T-helper 2 cell treated with Interferon-gamma antibody and Interleukin-4, amounts not matched to agents 100 ng/mL and 5 ng/mL, for 36 hours (primary cell): ENCODE data around the gene GSE1. TPM values are rescaled to one million over a fixed set of nuclear protein-coding genes. Genes with fewer than 3 reads are reported as not detected.

Experiments
- intact Hi-C: fragments of 100-400 bp; cut with micrococcal nuclease; formaldehyde crosslinking; loops from one replicate; pipeline ENCODE4 v1.15.1; 2023
- total RNA-seq: library from RNA; stranded (reverse); gene quantifications from 2 replicates; pipeline ENCODE4 v1.2.3, GENCODE V29; 2022

Gene GSE1
- total RNA-seq, 1 donor from 2014 or later, result 56.9 TPM

DNA sequence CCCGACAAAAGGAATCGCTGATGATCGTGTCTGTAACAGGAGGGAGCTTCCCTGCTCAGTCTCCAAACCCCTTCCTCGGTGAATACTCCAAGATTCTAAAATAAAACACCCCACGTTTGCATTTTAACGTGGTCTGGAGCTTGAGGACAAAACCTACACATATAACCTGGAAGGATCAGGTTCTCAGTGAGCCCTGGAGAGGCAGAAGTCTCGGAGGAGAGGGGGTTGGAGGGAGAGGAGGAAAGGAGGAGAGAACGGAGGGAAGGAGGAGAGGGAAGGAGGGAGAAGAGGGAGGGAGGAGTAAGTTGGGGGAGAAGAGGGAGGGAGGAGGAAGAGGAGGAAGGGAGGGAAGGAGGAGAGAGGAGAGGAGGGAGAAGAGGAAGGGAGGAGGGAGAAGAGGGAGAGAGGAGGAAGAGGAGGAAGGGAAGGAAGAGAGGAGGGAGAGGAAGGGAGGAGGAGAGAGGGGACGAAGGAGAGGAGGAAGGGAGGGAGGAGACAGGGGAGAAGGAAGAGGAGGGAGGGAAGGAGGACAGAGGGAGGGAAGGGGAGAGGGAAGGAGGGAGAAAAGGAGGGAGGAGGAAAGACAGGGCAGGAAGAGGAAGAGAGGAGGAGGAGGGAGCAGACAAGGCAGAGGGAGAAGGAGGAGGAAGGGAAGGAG, 103.0 kb downstream of the GSE1 start:
- intact Hi-C loops, result no loop called here

DNA sequence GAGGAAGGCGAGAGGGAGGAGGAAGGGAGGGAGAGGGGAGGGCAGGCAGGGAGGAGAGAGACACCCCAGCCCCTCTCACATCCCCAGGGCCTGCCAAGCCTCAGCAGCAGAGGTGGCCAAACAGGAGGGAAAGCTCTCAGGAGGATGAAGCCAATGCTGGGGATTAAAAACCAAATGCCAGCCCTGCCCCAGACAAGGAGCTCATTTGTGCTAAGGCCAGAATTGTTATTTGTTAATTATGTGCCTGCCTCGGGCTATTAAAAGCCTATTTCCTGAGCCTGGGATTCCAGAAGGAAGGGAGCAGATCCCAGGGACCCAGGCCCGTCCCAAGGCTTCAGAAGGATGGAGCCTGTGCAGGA, 103.5 kb downstream of the GSE1 start:
- intact Hi-C loops, result no loop called here

DNA sequence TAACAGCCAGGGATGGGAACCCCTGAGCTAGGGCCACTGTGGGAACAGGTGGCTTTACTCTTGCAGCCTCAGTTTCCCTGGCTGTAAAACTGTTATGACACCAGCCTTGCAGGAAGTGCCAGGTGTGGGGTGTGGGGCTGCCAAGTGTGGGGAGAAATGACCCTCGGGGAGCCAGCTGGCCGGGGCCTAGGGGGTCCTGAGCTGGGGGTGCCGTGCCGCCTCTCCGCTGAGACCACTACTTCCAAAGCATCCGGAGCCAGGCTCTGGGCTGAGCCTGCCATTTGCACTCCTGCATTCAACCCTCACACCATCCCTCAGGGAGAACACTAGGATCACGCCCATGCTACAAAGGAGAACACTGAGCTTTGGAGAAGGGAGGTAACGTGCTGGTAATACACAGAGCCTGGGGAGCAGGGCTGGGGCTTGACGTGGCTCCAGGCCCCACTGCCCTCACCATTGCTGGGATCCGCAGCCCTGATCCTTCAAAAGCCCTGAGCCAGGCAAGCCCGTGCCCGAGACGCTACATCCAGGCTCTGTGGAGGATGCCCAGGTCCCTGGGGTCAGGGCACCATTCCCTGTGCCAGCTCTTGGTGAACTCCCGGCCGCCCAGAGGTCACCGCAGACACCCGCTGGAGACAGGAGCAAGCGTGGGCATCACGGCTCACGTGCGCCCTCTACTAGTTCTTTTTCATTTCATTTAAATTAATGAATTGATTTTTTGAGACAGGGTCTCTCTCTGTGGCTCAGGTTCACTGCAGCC, 104.5 kb downstream of the GSE1 start:
- intact Hi-C loops, result loop anchor here (1.0 kb wide), 1 partner anchor 58 kb away; no protein-coding TSS in a partner anchor

DNA sequence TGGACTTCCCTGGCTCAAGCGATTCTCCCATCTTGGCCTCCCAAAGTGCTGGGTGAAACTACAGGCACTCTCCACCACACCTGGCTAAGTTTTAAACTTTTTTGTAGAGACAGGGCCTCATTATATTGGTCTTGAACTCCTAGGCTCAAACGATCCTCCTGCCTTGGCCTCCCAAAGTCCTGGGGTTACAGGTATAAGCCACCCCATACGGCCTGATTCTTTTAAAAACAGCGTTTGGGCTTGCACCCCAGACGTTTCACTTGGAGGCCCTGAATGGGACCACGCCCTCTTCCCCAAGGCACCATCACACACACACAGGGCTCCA, 105.0 kb downstream of the GSE1 start:
- intact Hi-C loops, result loop anchor here (1.0 kb wide), 1 partner anchor 59 kb away; no protein-coding TSS in a partner anchor

DNA sequence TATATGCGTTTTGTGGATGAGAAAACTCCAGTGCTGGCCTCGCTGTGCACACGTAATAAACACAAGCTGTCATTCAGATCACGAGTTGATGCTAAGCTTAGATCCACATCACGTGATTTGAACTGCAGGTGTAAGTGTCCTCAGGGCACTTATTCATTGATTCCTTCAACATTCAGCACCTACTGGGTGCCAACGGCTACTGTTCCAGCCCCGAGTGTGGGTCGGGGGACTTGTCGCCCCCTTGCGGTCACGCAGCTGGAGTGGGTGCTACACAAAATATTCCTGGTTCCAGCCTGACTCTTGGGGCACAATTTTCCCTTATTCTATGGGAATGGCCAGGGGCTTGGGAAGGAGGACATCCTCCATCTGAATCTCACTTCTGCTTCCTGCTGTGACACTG, 105.6 kb downstream of the GSE1 start:
- intact Hi-C loops, result loop anchor here (1.0 kb wide), 1 partner anchor 59 kb away; no protein-coding TSS in a partner anchor

DNA sequence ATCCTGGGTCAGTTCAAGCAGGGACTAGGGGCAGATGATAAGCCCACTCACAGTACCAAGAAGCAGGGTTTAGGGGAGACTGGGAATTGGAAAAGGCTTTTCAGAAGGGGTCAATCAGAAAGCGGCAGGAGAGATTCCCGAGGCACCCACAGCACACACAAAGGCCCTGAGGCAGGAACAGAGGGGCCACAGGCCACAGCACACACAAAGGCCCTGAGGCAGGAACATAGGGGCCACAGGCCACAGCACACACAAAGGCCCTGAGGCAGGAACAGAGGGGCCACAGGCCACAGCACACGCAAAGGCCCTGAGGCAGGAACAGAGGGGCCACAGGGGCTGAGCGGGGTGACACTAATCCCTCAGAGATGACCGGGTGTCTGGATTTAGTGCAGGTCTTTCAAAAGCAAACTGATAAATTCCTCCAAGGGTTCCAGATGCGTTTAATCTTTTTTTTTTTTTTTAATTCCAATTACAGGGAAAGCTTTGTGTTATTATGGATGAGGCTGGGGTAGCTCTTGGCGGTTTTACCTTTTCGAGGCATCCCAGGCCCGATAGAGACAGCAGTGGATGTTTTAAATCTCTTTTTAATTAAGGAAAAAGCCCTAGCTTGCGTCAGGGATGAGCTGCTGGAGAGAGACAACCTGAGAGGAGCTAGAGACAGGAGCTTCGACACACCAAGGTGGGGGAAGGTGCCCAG, 106.6 kb downstream of the GSE1 start:
- intact Hi-C loops, result no loop called here

DNA sequence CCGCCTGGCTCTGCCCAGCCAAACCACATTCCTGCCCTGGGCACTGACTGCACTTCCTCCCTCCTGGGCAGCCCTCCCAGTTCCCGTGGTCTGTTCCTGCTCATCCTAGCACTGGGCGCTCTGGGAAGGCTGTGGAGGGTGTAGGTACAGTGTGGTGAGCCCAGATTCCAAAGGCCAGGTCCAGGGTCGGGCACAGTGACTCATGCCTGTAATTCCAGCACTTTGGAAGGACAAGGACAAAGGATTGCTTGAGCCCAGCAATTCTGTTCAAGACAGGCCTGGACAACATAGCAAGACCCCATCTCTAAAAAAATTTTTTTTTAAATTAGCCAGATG, 107.1 kb downstream of the GSE1 start:
- intact Hi-C loops, result no loop called here

DNA sequence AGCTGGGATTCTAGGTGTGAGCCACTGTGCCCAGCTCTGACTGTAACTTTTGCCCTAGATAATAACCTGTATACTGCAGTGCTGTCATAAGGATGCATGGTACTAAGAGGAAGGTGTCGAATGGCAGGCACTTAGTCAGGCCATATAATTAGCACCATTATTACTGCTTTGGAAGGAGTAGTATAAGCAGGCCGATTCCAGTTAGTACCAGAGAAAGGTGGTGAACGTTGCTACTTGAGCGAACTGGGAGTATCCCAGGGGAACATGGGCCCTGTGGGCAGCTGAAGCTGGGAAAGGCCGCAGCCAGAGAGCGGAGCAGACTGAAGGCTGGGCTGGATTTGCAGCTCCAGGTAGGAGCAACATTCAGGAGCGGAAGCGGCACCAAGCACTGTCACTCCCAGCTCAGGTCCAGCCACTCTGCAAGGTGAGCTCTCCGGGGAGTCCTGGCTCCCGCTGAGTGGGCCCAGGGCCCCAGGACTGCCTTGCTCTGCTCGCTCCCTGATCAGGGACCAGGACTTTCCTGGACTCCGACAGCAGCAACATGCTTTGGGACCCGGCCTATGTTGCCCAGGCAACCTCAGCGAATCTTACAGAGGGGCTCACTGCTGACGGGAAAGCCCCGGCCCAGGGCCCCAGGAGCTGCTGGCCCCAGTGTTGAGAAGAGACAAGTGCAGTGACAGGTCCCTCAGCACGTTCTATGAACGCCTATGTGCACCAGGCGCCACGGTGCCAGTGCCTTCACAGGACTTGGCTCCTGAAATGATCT, 109.2 kb downstream of the GSE1 start:
- intact Hi-C loops, result no loop called here

DNA sequence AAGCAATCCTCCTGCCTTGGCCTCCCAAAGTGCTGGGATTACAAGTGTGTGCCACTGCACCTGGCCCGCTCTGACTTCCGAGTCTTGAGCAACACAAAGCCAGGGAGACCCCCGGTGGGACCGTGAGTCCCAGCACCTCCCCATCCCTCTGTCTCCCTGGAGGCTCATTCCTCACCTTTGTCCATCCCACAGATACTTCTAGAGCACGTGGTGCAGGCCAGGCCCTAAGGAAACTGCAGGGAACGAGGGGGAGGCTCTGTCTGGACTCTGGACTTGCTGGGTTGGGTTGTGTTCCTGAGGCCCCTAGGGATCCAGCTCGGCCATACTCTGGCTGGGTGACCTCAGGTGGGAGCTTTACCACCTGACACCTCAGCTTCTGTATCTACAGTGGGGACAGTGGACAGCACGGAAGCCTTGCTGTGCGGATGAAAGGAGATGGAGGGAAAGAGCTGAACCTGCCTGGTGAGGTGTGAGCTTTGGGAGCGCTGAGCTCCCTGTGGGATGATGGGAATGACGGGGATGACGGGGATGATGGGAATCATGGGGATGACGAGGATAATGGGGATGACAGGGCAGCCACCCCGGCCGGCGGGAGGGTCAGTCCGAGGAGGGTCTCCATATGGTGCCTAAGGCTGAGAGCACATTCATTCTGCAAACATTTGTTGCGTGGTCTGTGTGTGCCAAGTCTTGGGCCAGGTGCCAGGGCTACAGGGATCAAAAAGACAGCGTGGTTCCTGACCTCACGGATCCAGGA, 111.2 kb downstream of the GSE1 start:
- intact Hi-C loops, result no loop called here

DNA sequence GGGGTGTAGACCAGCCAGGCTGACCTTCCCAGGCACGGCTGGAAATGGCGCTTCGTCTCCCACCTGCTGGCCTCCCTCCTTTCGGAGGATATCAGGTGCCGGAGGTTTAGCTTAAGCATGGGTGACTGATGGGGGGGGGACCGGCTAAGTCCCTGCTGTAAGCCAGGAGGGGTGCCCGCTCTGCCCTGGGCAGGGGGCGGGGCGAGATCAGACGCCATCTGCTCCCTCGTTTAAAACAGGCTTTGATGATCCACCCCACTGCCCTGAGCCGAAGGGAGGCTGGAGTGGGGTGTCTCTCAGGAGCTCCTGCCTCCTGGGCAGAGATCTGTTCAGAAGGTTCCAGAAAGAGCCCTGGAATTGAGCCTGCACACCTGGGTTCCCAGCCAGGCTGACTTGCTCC, 111.8 kb downstream of the GSE1 start:
- intact Hi-C loops, result no loop called here

Other genes starting within 250 kb of the GSE1 start
- 53.7 and 60.1 TPM in 2 replicates for gene GINS2, start 75.6 kb downstream of the GSE1 start, total RNA-seq
- 0.16 and 0.34 TPM in 2 replicates for gene C16orf74, start 137.8 kb downstream of the GSE1 start, total RNA-seq
- 30.9 and 31.9 TPM in 2 replicates for gene EMC8, start 186.2 kb downstream of the GSE1 start, total RNA-seq
- gene COX4I1, start 186.4 kb downstream of the GSE1 start, total RNA-seq, result 434 and 448 TPM in 2 replicates